Stomach (tissue), 4 donors: Measurements from ENCODE around the gene ZGPAT.

Experiments used
- CTCF ChIP-seq, 7 experiments: fragments of 450-650 bp in 4 of 7; fragments of 200-600 bp in 3 of 7; sonication (generic) in 3 of 7; IDR thresholded peaks; one replicate each; pipeline ENCODE4 v1.5.1; 2016 to 2019; ENCODE audit warnings: antibody characterized with exemption in 7 of 7, control low read depth in 2 of 7, mild to moderate bottlenecking in 1 of 7
- POLR2A ChIP-seq, 4 donors: fragments of 450-650 bp; IDR thresholded peaks; one replicate each; pipeline ENCODE4 v1.6.1; 2016; ENCODE audit warnings: antibody characterized with exemption in 4 of 4, control low read depth in 2 of 4, mild to moderate bottlenecking in 1 of 4, moderate library complexity in 1 of 4
- POLR2AphosphoS5 ChIP-seq, 3 donors: sonication (generic); formaldehyde crosslinking; IDR thresholded peaks; one replicate each; pipeline ENCODE4 v1.6.1; 2016; ENCODE audit warnings: antibody characterized with exemption in 3 of 3

GRCh38 chr20:63681609-63682142 lies 26.2 kb upstream of the ZGPAT start:
- TF ChIP-seq CTCF (IDR thresholded peaks at IDR 0.05) (no peak), POLR2A (IDR thresholded peaks at IDR 0.05) (no peak), POLR2AphosphoS5 (IDR thresholded peaks at IDR 0.05) (no peak)
